Spinal cord (tissue), 10 donors: ENCODE measurements around the gene PIK3R4. TPM values are rescaled to one million over a fixed set of nuclear protein-coding genes. Genes with fewer than 3 reads are reported as not detected.
A peak's percentile ranks its signal among the peaks of the same experiment; 100 is the strongest.

Experiments
- DNase-seq, 6 donors: peaks; one replicate each; pipeline versions ENCODE4 v3.0.0 to v3.0.0-alpha.2; 2013 to 2015; ENCODE audit warnings: low spot score in 6 of 6, low read depth in 4 of 6
- H3K27ac ChIP-seq: one replicate; pipeline ENCODE4 v1.5.1; 2013; ENCODE audit warnings: low read depth, low read length, control low read depth
- H3K27me3 ChIP-seq: one replicate; pipeline ENCODE4 v1.6.1; 2013; ENCODE audit warnings: low read length; ENCODE audit not compliant: control insufficient read depth, insufficient read depth
- H3K36me3 ChIP-seq: one replicate; pipeline ENCODE4 v1.6.1; 2013; ENCODE audit warnings: low read length; ENCODE audit not compliant: control insufficient read depth, insufficient read depth
- H3K4me1 ChIP-seq: one replicate; pipeline ENCODE4 v1.6.1; 2013; ENCODE audit warnings: low read length; ENCODE audit not compliant: control insufficient read depth, insufficient read depth
- H3K4me3 ChIP-seq: one replicate; pipeline ENCODE4 v1.5.1; 2013; ENCODE audit warnings: low read depth, low read length, control low read depth
- H3K9me3 ChIP-seq: one replicate; pipeline ENCODE4 v1.6.1; 2013; ENCODE audit warnings: low read length; ENCODE audit not compliant: control insufficient read depth, insufficient read depth
- WGBS: methylation state at CpG from one replicate; pipeline ENCODE4 v1.1.5; 2013; ENCODE audit warnings: missing lambda C conversion rate; ENCODE audit not compliant: insufficient coverage; 5-methylcytosine and 5-hydroxymethylcytosine counted together
- long read RNA-seq, 4 donors: transcript quantifications; one replicate each; lab custom pipeline, GENCODE V29; 2026
- polyA plus RNA-seq, 2 donors: library from polyadenylated mRNA; unstranded; fragments of 120-200 nt; gene quantifications; one replicate each; pipeline ENCODE4 v1.2.1, GENCODE V29; 2013; ENCODE audit not compliant: insufficient read length in 2 of 2
- total RNA-seq, 2 donors: library from RNA; depleted of rRNA in 1 of 2; stranded (reverse); fragments of 120-200 nt in 1 of 2; fragments of >200 nt in 1 of 2; gene quantifications; one replicate each; pipeline versions ENCODE4 v1.2.3 to v1.2.4, GENCODE V29; 2013 to 2014
- donor health status: healthy.

Gene PIK3R4
- 10 to 100 TPM; 30.8 to 42.2 TPM for total RNA-seq
- 10 to 100 TPM; 24.3 to 27.5 TPM for polyA plus RNA-seq
- long read RNA-seq, donor 1, partial matches to known transcripts = 7 of 7 reads
- long read RNA-seq, donor 1, other reads (novel, unspliced or antisense) = 0 of 7 reads
- long read RNA-seq, donor 2 = 0 reads
- long read RNA-seq, donor 3 = 0 reads
- long read RNA-seq, donor 4, full-length matches to known transcripts = 3 of 3 reads
- long read RNA-seq, donor 4, partial matches to known transcripts = 0 of 3 reads
- long read RNA-seq, donor 4, other reads (novel, unspliced or antisense) = 0 of 3 reads

DNA sequence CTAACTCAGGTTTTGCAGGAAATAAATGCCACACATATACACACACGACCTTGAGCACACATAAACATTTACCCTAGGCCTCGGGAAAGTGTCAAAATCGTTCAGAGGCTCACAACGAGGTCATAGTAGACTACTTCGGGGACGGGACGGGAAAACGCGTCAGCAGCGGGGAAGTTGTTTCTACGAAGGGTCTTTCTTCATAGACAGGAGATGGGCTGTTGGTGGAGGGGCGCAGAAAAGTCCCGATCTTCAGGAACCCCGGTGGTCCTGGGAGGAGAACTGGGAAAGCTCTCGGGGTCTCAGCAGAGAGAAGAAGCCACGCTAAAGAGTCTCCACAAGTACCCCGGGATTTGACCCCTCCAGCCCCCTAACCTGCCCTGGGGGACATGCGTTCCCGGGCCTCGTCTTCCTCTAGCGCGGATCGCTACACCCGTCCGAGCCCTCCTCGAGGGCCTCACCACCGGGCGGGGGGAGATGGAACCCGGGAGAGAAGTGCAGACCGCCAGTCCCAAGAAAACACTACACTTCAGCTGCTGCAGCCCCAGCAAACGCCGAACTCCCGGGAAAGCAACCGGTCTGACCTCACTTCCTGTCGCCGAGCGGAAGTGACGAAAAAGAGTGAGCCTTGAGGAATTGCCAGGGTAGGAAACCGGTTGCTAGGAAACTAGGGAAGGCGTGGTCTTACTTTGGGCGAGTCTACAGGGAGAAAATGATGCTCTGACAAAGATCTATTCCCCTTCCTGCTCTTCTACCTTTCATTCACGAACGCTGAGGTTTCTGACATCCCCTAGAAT, at the start of gene PIK3R4:
TSS of gene PIK3R4 (minus strand) at position 584 of the 794 bp plus-strand sequence. CDS start 1,611 bp downstream, outside the sequence.
- H3K9me3 ChIP-seq = no peaks in the 10 kb centered on the region
- peak within 1 kb of the TSS; percentile 91 for H3K27ac ChIP-seq
- peaks cover 9% of the 10 kb centered on the region for H3K4me1 ChIP-seq
- peak; percentile 96 to 100 (median 99) for DNase-seq
- peak within 1 kb of the TSS; percentile 98 for H3K4me3 ChIP-seq
- WGBS = 0% methylated on average over 38 of the region's 43 CpGs
- H3K36me3 ChIP-seq = no peaks in the 10 kb centered on the region
- H3K27me3 ChIP-seq = no peaks in the 10 kb centered on the region

DNA sequence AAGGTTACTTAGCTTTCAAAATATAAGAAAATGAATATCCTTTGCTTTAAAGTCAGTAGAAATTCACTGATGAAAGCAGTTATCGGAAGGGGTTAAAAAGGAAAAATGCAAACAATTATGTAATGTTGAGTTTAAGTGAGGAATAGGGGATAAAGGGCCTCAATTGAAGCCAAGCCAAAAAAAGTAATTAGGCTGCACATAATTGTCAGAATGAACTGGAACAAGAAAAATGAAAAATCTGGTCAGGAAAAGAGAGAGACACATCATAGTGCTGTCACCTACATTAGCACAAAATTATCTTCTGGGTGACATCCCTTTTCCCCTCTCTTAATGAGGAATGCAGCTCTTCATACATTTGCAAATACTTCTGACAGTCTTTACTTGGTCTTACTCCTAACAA, 48.8 kb upstream of the PIK3R4 start:
- DNase-seq = peak in 1 of 6 donors; percentile 23
- H3K4me3 ChIP-seq = no peak overlapping the region
- 100% methylated on average over 1 of the region's 1 CpG for WGBS
- H3K27ac ChIP-seq = no peak overlapping the region
- no peaks in the 10 kb centered on the region for H3K9me3 ChIP-seq
- H3K27me3 ChIP-seq = no peaks in the 10 kb centered on the region
- H3K36me3 ChIP-seq = no peaks in the 10 kb centered on the region
- no peaks in the 10 kb centered on the region for H3K4me1 ChIP-seq

- H3K27me3 ChIP-seq = no peaks in the 10 kb centered on the region
- no peak overlapping the region for H3K4me3 ChIP-seq
- no peak for DNase-seq
- H3K4me1 ChIP-seq = no peaks in the 10 kb centered on the region
- H3K9me3 ChIP-seq = no peaks in the 10 kb centered on the region
- H3K36me3 ChIP-seq = no peaks in the 10 kb centered on the region
- no CpG with 5 or more reads among the region's 2 CpGs for WGBS
- no peak overlapping the region for H3K27ac ChIP-seq
Observed at GRCh38 chr3:130792246-130792645, 45.6 kb upstream of the PIK3R4 start.

DNA sequence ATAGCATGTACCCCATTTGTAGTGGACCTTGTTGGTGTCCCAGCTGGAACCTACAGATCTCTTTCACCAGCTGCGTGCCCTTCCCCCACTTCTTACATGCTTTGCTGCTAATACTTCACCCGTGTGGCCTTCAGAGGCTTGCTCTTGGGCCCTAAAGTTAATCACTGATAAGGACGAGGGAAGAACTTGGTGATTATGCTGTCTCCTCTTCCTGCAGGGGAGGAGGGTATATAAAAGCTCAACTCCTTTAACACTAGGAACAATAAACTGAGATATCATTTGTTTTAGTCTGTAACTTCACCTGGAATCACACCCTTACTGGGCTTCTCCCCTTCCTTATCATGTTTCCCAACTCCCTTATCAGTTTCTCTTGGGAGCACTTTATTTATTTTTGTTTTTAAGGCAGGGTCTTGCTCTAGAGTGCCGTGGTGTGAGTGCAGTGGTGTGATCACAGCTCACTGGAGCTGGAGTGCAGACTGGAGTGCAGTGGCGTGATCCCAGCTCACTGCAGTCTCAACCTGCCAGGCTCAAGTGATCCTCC, 43.2 kb upstream of the PIK3R4 start:
- H3K36me3 ChIP-seq = no peaks in the 10 kb centered on the region
- DNase-seq = no peak
- H3K27me3 ChIP-seq = no peaks in the 10 kb centered on the region
- WGBS = 64% methylated on average over 2 of the region's 5 CpGs
- no peaks in the 10 kb centered on the region for H3K9me3 ChIP-seq
- H3K4me1 ChIP-seq = no peaks in the 10 kb centered on the region
- H3K27ac ChIP-seq = no peak overlapping the region
- H3K4me3 ChIP-seq = no peak overlapping the region

DNA sequence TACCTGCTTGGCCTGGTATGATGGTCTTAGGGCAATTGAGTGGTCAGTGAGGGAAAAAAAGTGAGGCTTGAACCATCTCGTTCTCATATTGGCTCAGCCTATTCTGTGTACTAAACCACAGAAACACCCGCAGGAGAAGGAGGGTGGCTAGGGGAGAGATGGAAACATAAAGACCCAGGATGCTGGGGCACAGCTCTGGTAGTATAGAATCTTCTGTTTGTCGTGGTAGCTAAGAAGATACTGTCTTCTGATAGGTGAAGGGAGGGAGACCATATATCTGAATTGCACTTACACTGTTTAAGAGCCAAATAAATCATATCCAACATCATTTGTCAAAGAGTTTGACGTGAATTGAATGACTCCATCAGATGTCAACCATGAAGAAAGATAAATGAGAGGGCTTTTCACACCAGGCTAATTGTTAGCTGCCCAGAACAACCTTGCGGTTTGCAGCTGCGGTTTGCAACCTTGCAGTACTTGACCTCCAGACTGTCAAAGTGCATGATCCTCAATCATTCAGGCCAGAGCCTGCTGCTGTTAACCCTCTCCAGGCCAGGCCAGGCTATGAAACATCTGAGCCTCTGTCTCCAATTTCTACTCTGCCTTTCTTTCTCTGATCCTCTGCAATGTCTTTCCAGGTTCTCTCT, 40.9 kb upstream of the PIK3R4 start:
- Histone ChIP-seq H3K9me3 (no peaks in the 10 kb centered on the region), H3K27ac (no peak overlapping the region), H3K36me3 (no peaks in the 10 kb centered on the region), H3K4me3 (no peak overlapping the region), H3K27me3 (no peaks in the 10 kb centered on the region), H3K4me1 (no peaks in the 10 kb centered on the region)
- peak in 1 of 6 donors; percentile 9 for DNase-seq
- WGBS = 28% methylated on average over 3 of the region's 6 CpGs

- Histone ChIP-seq H3K27ac (no peak overlapping the region), H3K4me1 (no peaks in the 10 kb centered on the region), H3K9me3 (no peaks in the 10 kb centered on the region), H3K36me3 (no peaks in the 10 kb centered on the region), H3K4me3 (no peak overlapping the region), H3K27me3 (no peaks in the 10 kb centered on the region)
- DNase-seq = peak in 1 of 6 donors; percentile 3
Observed at GRCh38 chr3:130786306-130786705, 39.7 kb upstream of the PIK3R4 start.

DNA sequence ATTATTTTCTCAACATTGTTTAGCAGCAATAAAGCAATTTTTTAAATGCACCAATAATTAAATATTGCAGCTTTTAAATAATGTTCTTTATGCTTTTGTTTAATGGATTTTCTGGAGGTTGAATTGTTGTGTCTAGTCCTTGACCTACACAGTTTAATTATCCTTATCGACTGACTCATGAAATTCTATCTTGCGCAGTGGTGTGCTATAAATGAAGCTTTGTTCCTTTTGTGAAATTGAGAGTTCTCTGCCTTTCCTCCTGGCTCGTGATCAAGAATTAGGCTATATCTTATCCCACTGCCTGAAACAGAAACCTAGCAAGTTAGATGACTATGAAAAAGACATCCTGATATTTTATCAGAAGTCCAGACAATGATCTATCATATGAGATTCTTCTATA, 37.0 kb upstream of the PIK3R4 start:
- Histone ChIP-seq H3K9me3 (no peaks in the 10 kb centered on the region), H3K27me3 (no peaks in the 10 kb centered on the region), H3K4me1 (no peaks in the 10 kb centered on the region), H3K27ac (no peak overlapping the region), H3K4me3 (no peak overlapping the region), H3K36me3 (no peaks in the 10 kb centered on the region)
- DNase-seq = peak in 1 of 6 donors; percentile 56
- WGBS = no CpG with 5 or more reads among the region's 3 CpGs

DNA sequence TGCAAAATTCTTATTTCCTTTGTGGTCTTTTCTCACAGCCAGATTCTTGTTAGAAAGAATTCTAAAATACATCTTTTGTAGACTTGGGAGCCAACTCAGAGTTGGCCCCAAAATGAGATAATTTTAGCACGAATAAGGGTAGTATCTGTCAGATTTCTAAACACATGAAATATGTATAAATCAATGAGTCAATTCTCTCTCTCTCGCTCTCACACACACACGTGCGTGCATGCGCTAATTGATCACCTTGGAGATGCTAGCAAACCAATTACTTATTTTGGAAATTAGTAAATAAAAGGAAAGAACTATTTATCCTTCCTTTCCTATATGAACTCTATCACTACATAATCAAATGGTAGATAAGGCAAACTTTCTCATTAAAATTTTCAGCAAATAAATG, 32.9 kb upstream of the PIK3R4 start:
- no peak overlapping the region for H3K27ac ChIP-seq
- H3K4me3 ChIP-seq = no peak overlapping the region
- H3K4me1 ChIP-seq = peaks cover 2% of the 10 kb centered on the region
- H3K36me3 ChIP-seq = no peaks in the 10 kb centered on the region
- DNase-seq = peak in 2 of 6 donors; percentile 21 to 45
- no peaks in the 10 kb centered on the region for H3K9me3 ChIP-seq
- no peaks in the 10 kb centered on the region for H3K27me3 ChIP-seq
- no CpG with 5 or more reads among the region's 5 CpGs for WGBS

- peaks cover 2% of the 10 kb centered on the region for H3K4me1 ChIP-seq
- H3K27me3 ChIP-seq = no peaks in the 10 kb centered on the region
- 9% methylated on average over 1 of the region's 1 CpG for WGBS
- no peak overlapping the region for H3K4me3 ChIP-seq
- no peak overlapping the region for H3K27ac ChIP-seq
- DNase-seq = peak in 3 of 6 donors; percentile 29 to 85 (median 53)
- no peaks in the 10 kb centered on the region for H3K36me3 ChIP-seq
- no peaks in the 10 kb centered on the region for H3K9me3 ChIP-seq
Observed at GRCh38 chr3:130779031-130779430, 32.4 kb upstream of the PIK3R4 start.
